Activated naive CD4-positive, alpha-beta T cell treated with anti-CD3 and anti-CD28 coated beads, Interleukin-2, amount 50 U/mL, for 24 hours (primary cell): Measurements from ENCODE around the gene CIC.

ENCODE experiments used
- H3K27ac Mint-ChIP-seq: one replicate; pipeline ENCODE4 v1.8.0; 2021; ENCODE audit warnings: mild to moderate bottlenecking, mixed read lengths
- H3K27me3 Mint-ChIP-seq: one replicate; pipeline ENCODE4 v1.8.0; 2021; ENCODE audit warnings: mixed read lengths
- H3K36me3 Mint-ChIP-seq: one replicate; pipeline ENCODE4 v1.8.0; 2021; ENCODE audit warnings: mixed read lengths
- H3K4me1 Mint-ChIP-seq: one replicate; pipeline ENCODE4 v1.8.0; 2021; ENCODE audit warnings: mixed read lengths
- H3K4me3 Mint-ChIP-seq: one replicate; pipeline ENCODE4 v1.8.0; 2021; ENCODE audit warnings: mild to moderate bottlenecking, mixed read lengths
- H3K9me3 Mint-ChIP-seq: one replicate; pipeline ENCODE4 v1.8.0; 2021; ENCODE audit warnings: mixed read lengths

Gene CIC

GRCh38 chr19:42235181-42235580 lies 33.9 kb upstream of the CIC start:
- peaks cover 25% of the 10 kb centered on the region for H3K4me1 Mint-ChIP-seq
- H3K9me3 Mint-ChIP-seq: no peaks in the 10 kb centered on the region
- peaks cover 15% of the 10 kb centered on the region for H3K36me3 Mint-ChIP-seq
- no peak overlapping the region for H3K27ac Mint-ChIP-seq
- no peak overlapping the region for H3K4me3 Mint-ChIP-seq
- H3K27me3 Mint-ChIP-seq: no peaks in the 10 kb centered on the region

GRCh38 chr19:42239544-42240220 lies 29.4 kb upstream of the CIC start:
- H3K4me3 Mint-ChIP-seq: no peak overlapping the region
- peak overlapping the region; percentile 90 for H3K27ac Mint-ChIP-seq
- H3K9me3 Mint-ChIP-seq: no peaks in the 10 kb centered on the region
- H3K36me3 Mint-ChIP-seq: peaks cover 12% of the 10 kb centered on the region
- no peaks in the 10 kb centered on the region for H3K27me3 Mint-ChIP-seq
- peaks cover 52% of the 10 kb centered on the region for H3K4me1 Mint-ChIP-seq

GRCh38 chr19:42241279-42241678 lies 27.8 kb upstream of the CIC start:
- Mint-ChIP-seq H3K4me1 (peaks cover 55% of the 10 kb centered on the region), H3K27ac (peak overlapping the region; percentile 87), H3K27me3 (no peaks in the 10 kb centered on the region), H3K9me3 (no peaks in the 10 kb centered on the region), H3K36me3 (peaks cover 6% of the 10 kb centered on the region), H3K4me3 (peak overlapping the region; percentile 91)

- Mint-ChIP-seq H3K36me3 (peaks cover 3% of the 10 kb centered on the region), H3K27me3 (no peaks in the 10 kb centered on the region), H3K27ac (peak overlapping the region; percentile 87), H3K9me3 (no peaks in the 10 kb centered on the region), H3K4me1 (peaks cover 59% of the 10 kb centered on the region), H3K4me3 (peak overlapping the region; percentile 91)
Observed at GRCh38 chr19:42242069-42242511, 27.0 kb upstream of the CIC start.

GRCh38 chr19:42242512-42243409 lies 26.3 kb upstream of the CIC start, which contains the start of gene GSK3A:
GSK3A (minus strand) TSS chr19:42242602; CDS start chr19:42242465, 137 bp downstream.
- Mint-ChIP-seq H3K4me3 (peak within 1 kb of the TSS; percentile 95), H3K4me1 (peaks cover 60% of the 10 kb centered on the region), H3K27ac (peak within 1 kb of the TSS; percentile 96), H3K27me3 (no peaks in the 10 kb centered on the region), H3K9me3 (no peaks in the 10 kb centered on the region), H3K36me3 (peaks cover 3% of the 10 kb centered on the region)

GRCh38 chr19:42244347-42245220 lies 24.5 kb upstream of the CIC start:
- Mint-ChIP-seq H3K36me3 (no peaks in the 10 kb centered on the region), H3K27me3 (no peaks in the 10 kb centered on the region), H3K9me3 (no peaks in the 10 kb centered on the region), H3K27ac (peak overlapping the region; percentile 99), H3K4me3 (peak overlapping the region; percentile 95), H3K4me1 (peaks cover 53% of the 10 kb centered on the region)

- Mint-ChIP-seq H3K36me3 (no peaks in the 10 kb centered on the region), H3K4me3 (peak overlapping the region; percentile 95), H3K9me3 (no peaks in the 10 kb centered on the region), H3K27ac (peak overlapping the region; percentile 99), H3K27me3 (no peaks in the 10 kb centered on the region), H3K4me1 (peaks cover 52% of the 10 kb centered on the region)
Observed at GRCh38 chr19:42245231-42245630, 23.8 kb upstream of the CIC start.

- no peaks in the 10 kb centered on the region for H3K27me3 Mint-ChIP-seq
- no peaks in the 10 kb centered on the region for H3K9me3 Mint-ChIP-seq
- H3K4me1 Mint-ChIP-seq: peaks cover 44% of the 10 kb centered on the region
- peak overlapping the region; percentile 41 for H3K27ac Mint-ChIP-seq
- no peak overlapping the region for H3K4me3 Mint-ChIP-seq
- no peaks in the 10 kb centered on the region for H3K36me3 Mint-ChIP-seq
Observed at GRCh38 chr19:42246143-42246921, 22.7 kb upstream of the CIC start.

- Mint-ChIP-seq H3K9me3 (no peaks in the 10 kb centered on the region), H3K27ac (peak overlapping the region; percentile 82), H3K4me1 (peaks cover 49% of the 10 kb centered on the region), H3K4me3 (no peak overlapping the region), H3K27me3 (no peaks in the 10 kb centered on the region), H3K36me3 (peaks cover 2% of the 10 kb centered on the region)
Observed at GRCh38 chr19:42246922-42247639, 22.0 kb upstream of the CIC start.

- Mint-ChIP-seq H3K4me1 (peaks cover 54% of the 10 kb centered on the region), H3K9me3 (no peaks in the 10 kb centered on the region), H3K36me3 (peaks cover 4% of the 10 kb centered on the region), H3K4me3 (no peak overlapping the region), H3K27me3 (no peaks in the 10 kb centered on the region), H3K27ac (no peak overlapping the region)
Observed at GRCh38 chr19:42247640-42248199, 21.3 kb upstream of the CIC start.

GRCh38 chr19:42248270-42249148 lies 20.5 kb upstream of the CIC start:
- Mint-ChIP-seq H3K36me3 (peaks cover 5% of the 10 kb centered on the region), H3K27me3 (no peaks in the 10 kb centered on the region), H3K9me3 (no peaks in the 10 kb centered on the region), H3K4me3 (no peak overlapping the region), H3K4me1 (peaks cover 49% of the 10 kb centered on the region), H3K27ac (peak overlapping the region; percentile 23)

GRCh38 chr19:42249149-42249750 lies 19.8 kb upstream of the CIC start:
- H3K4me3 Mint-ChIP-seq: no peak overlapping the region
- no peaks in the 10 kb centered on the region for H3K27me3 Mint-ChIP-seq
- H3K4me1 Mint-ChIP-seq: peaks cover 48% of the 10 kb centered on the region
- peaks cover 5% of the 10 kb centered on the region for H3K36me3 Mint-ChIP-seq
- no peak overlapping the region for H3K27ac Mint-ChIP-seq
- H3K9me3 Mint-ChIP-seq: no peaks in the 10 kb centered on the region

GRCh38 chr19:42249769-42250168 lies 19.3 kb upstream of the CIC start:
- Mint-ChIP-seq H3K27me3 (no peaks in the 10 kb centered on the region), H3K9me3 (no peaks in the 10 kb centered on the region), H3K36me3 (peaks cover 5% of the 10 kb centered on the region), H3K27ac (peak overlapping the region; percentile 62), H3K4me1 (peaks cover 42% of the 10 kb centered on the region), H3K4me3 (no peak overlapping the region)
